HCT116 (cell line): ENCODE data around the gene COMMD9. TPM values are rescaled to one million over a fixed set of nuclear protein-coding genes. Genes with fewer than 3 reads are reported as not detected.
A peak's percentile ranks its signal among the peaks of the same experiment; 100 is the strongest.

Experiments
- ATAC-seq: fragments of 200-7000 bp; cut with Tn5 transposase; 2 replicates; pipeline ENCODE4 v1.9.1; 2020; ENCODE audit warnings: mild to moderate bottlenecking, moderate library complexity
- BruUV-seq: library from RNA; stranded (reverse); fragments of 400-500 nt; replicated peaks from 2 replicates; lab custom pipeline; 2021; lab: Mats Ljungman, UMichigan
- CTCF ChIA-PET: fragments of 300-600 bp; sonication (Branson Sonifier 250); formaldehyde crosslinking; loops from one replicate; lab custom pipeline; 2021; ENCODE audit warnings: antibody characterized with exemption; lab: Charles Lee
- POLR2A ChIA-PET: fragments of 300-600, 350-600 bp; sonication (Branson Sonifier 250); formaldehyde crosslinking; loops from one replicate; lab custom pipeline; 2021; ENCODE audit warnings: antibody characterized with exemption; lab: Charles Lee
- RAD21 ChIA-PET, 2 experiments: fragments of 300-600 bp; sonication (Branson Sonifier 250); formaldehyde crosslinking; loops; one replicate each; lab custom pipeline; 2023; ENCODE audit warnings: low total read pairs in 2 of 2; ENCODE audit not compliant: uncharacterized antibody in 2 of 2, unreplicated experiment in 2 of 2, low non-redundant PET in 1 of 2; lab: Charles Lee
- DNase-seq: peaks from one replicate; pipeline ENCODE4 v3.0.0-alpha.2; 2010; ENCODE audit warnings: low read depth, low spot score
- H2AFZ ChIP-seq: fragments of 200-600 bp; shearing (Covaris generic), sonication (generic); 2 replicates; pipeline ENCODE4 v1.6.1; 2017; ENCODE audit warnings: low read depth, mixed run types, mixed read lengths, antibody characterized with exemption, low read length; ENCODE audit not compliant: poor library complexity, severe bottlenecking
- H3K27ac ChIP-seq: 2 replicates; pipeline ENCODE4 v1.5.1; 2012; ENCODE audit warnings: low read depth, low read length
- H3K27me3 ChIP-seq: fragments of 200-600 bp; sonication (generic); 2 replicates; pipeline ENCODE4 v1.6.1; 2016; ENCODE audit warnings: mixed run types, low read length, mixed read lengths; ENCODE audit not compliant: insufficient read depth
- H3K36me3 ChIP-seq, 2 experiments: fragments of 200-500 bp in 1 of 2; fragments of 200-600 bp in 1 of 2; sonication (Bioruptor generic) in 1 of 2; sonication (generic) in 1 of 2; 2 replicates each; pipeline versions ENCODE4 v1.5.1 to v1.6.1; 2014 to 2016; ENCODE audit warnings: low read length in 2 of 2, inconsistent platforms in 1 of 2, mixed read lengths in 1 of 2, mixed run types in 1 of 2; ENCODE audit not compliant: insufficient read depth in 2 of 2, control insufficient read depth in 1 of 2
- H3K4me1 ChIP-seq, 2 experiments: fragments of 200-600 bp in 1 of 2; sonication (generic) in 1 of 2; 2 replicates each; pipeline versions ENCODE4 v1.5.1 to v1.6.1; 2012 to 2017; ENCODE audit warnings: low read length in 2 of 2, inconsistent platforms in 1 of 2, mild to moderate bottlenecking in 1 of 2, mixed read lengths in 1 of 2, mixed run types in 1 of 2, moderate library complexity in 1 of 2; ENCODE audit not compliant: insufficient read depth in 2 of 2, control insufficient read depth in 1 of 2
- H3K4me2 ChIP-seq: fragments of 200-600 bp; sonication (generic); 2 replicates; pipeline ENCODE4 v1.6.1; 2017; ENCODE audit warnings: mixed run types, low read length, mixed read lengths
- H3K4me3 ChIP-seq, 2 experiments: fragments of 200-600 bp in 1 of 2; sonication (generic) in 1 of 2; replicated peaks in 1 of 2; 2 replicates each; pipeline ENCODE4 v1.5.1; 2011 to 2016; ENCODE audit warnings: low read length in 2 of 2, control low read depth in 1 of 2, low read depth in 1 of 2, mild to moderate bottlenecking in 1 of 2, mixed read lengths in 1 of 2, mixed run types in 1 of 2
- H3K79me2 ChIP-seq: fragments of 200-600 bp; sonication (generic); 2 replicates; pipeline ENCODE4 v1.6.1; 2017; ENCODE audit warnings: mild to moderate bottlenecking, mixed run types, low read length, moderate library complexity, mixed read lengths; ENCODE audit not compliant: insufficient read depth
- H3K9ac ChIP-seq: fragments of 200-600 bp; sonication (generic); 2 replicates; pipeline ENCODE4 v1.6.1; 2016; ENCODE audit warnings: low read length, mixed read lengths
- H3K9me2 ChIP-seq: fragments of 200-600 bp; sonication (generic), shearing (Covaris generic); 2 replicates; pipeline ENCODE4 v1.6.1; 2017; ENCODE audit warnings: mixed run types, mild to moderate bottlenecking, moderate library complexity; ENCODE audit not compliant: insufficient read depth
- H3K9me3 ChIP-seq, 2 experiments: fragments of 200-500 bp in 1 of 2; fragments of 200-600 bp in 1 of 2; sonication (Bioruptor generic) in 1 of 2; sonication (generic) in 1 of 2; 2 replicates each; pipeline ENCODE4 v1.6.1; 2014 to 2017; ENCODE audit warnings: low read length in 2 of 2, mixed read lengths in 2 of 2, inconsistent platforms in 1 of 2, low read depth in 1 of 2, mild to moderate bottlenecking in 1 of 2, mixed run types in 1 of 2, moderate library complexity in 1 of 2; ENCODE audit not compliant: control insufficient read depth in 1 of 2, insufficient read depth in 1 of 2
- H4K20me1 ChIP-seq: fragments of 200-600 bp; sonication (generic), shearing (Covaris generic); 2 replicates; pipeline ENCODE4 v1.6.1; 2017; ENCODE audit warnings: mixed run types, mild to moderate bottlenecking, moderate library complexity; ENCODE audit not compliant: insufficient read depth
- CBX3 ChIP-seq: IDR thresholded peaks from 2 replicates; pipeline ENCODE4 v1.6.1; 2012; ENCODE audit warnings: low read depth
- CEBPB ChIP-seq: IDR thresholded peaks from 2 replicates; pipeline ENCODE4 v1.6.1; 2012; ENCODE audit warnings: low read depth
- CTCF ChIP-seq, 3 experiments: fragments of 200-600 bp in 1 of 3; sonication (generic) in 1 of 3; IDR thresholded peaks in 2 of 3; conservative IDR thresholded peaks in 1 of 3; 2 replicates each; pipeline ENCODE4 v1.5.1; 2012 to 2017; ENCODE audit warnings: low read depth in 2 of 3, low read length in 2 of 3, antibody characterized with exemption in 1 of 3, borderline replicate concordance in 1 of 3, control low read depth in 1 of 3, mild to moderate bottlenecking in 1 of 3, mixed read lengths in 1 of 3, mixed run types in 1 of 3, moderate library complexity in 1 of 3; ENCODE audit not compliant: insufficient read depth in 1 of 3
- EGR1 ChIP-seq: IDR thresholded peaks from 2 replicates; pipeline ENCODE4 v1.6.1; 2012; ENCODE audit warnings: low read depth
- ELF1 ChIP-seq: IDR thresholded peaks from 2 replicates; pipeline ENCODE4 v1.6.1; 2012; ENCODE audit warnings: low read depth, borderline replicate concordance
- EZH2phosphoT487 ChIP-seq: fragments of 200-600 bp; IDR thresholded peaks from 2 replicates; pipeline ENCODE4 v1.6.1; 2018; ENCODE audit warnings: antibody characterized with exemption, borderline replicate concordance
- JUND ChIP-seq: IDR thresholded peaks from 2 replicates; pipeline ENCODE4 v1.6.1; 2012
- RAD21 ChIP-seq: IDR thresholded peaks from 2 replicates; pipeline ENCODE4 v1.6.1; 2012; ENCODE audit warnings: low read depth, mild to moderate bottlenecking
- SIN3A ChIP-seq: IDR thresholded peaks from 2 replicates; pipeline ENCODE4 v1.6.1; 2012; ENCODE audit warnings: low read depth
- SRF ChIP-seq: IDR thresholded peaks from 2 replicates; pipeline ENCODE4 v1.6.1; 2012; ENCODE audit warnings: low read depth
- ZBTB33 ChIP-seq: IDR thresholded peaks from 2 replicates; pipeline ENCODE4 v1.6.1; 2011; ENCODE audit warnings: mild to moderate bottlenecking, low read length, moderate library complexity; ENCODE audit not compliant: insufficient replicate concordance; ENCODE audit errors: extremely low read depth
- ZFX ChIP-seq: fragments of 450-650 bp; IDR thresholded peaks from 2 replicates; pipeline ENCODE4 v1.6.1; 2017
- intact Hi-C: fragments of 100-400 bp; cut with micrococcal nuclease; formaldehyde crosslinking; loops from 2 replicates; pipeline ENCODE4 v1.10.0; 2022
- total RNA-seq: library from RNA; stranded (reverse); gene quantifications from one replicate; pipeline ENCODE4 v1.2.1, GENCODE V29; 2021; ENCODE audit not compliant: unreplicated experiment

The COMMD9 gene
- total RNA-seq, 1 experiment from 2014 or later = 33.3 TPM

GRCh38 chr11:36308577-36308976 is 19.4 kb upstream of the COMMD9 start (continued):
- TF ChIP-seq ZBTB33 (no peak), CBX3 (no peak), CEBPB (no peak), ZFX (no peak)
- TF ChIP-seq, all 23 proteins: peak for 0

- H3K9ac ChIP-seq = no peak overlapping the region
- H3K9me3 ChIP-seq = no peaks in the 10 kb centered on the region
- peaks cover 0 to 6% of the 10 kb centered on the region in 2 experiments; a peak in 1 of 4 replicates for H3K4me1 ChIP-seq
- H4K20me1 ChIP-seq = no peaks in the 10 kb centered on the region
- intact Hi-C loops = loop anchor here (1.0 kb wide), 2 partner anchors 171 to 185 kb away; no protein-coding TSS in a partner anchor
- no peak overlapping the region for H3K27ac ChIP-seq
- H3K79me2 ChIP-seq = no peaks in the 10 kb centered on the region
- RAD21 ChIA-PET = interaction anchor here in 1 of 2 experiments (1.1 kb wide), 1 partner anchor 172 kb away, joined by 3 read pairs; no protein-coding TSS in a partner anchor
- peak; percentile 27 for DNase-seq
- peak; percentile 67 for ATAC-seq
- no peaks in the 10 kb centered on the region for H3K9me2 ChIP-seq
- POLR2A ChIA-PET = no interaction called here
- CTCF ChIA-PET = interaction anchor here (0.8 to 1.1 kb wide), 3 partner anchors 10 to 186 kb away, joined by 3 to 22 read pairs (median 8); no protein-coding TSS in a partner anchor
- TF ChIP-seq JUND (no peak), SRF (0 out of 2 replicates have a peak, but pooled peaks have one; percentile 23), SIN3A (no peak), EGR1 (no peak), CTCF (IDR thresholded peaks at IDR 0.05 in 2 of 3, conservative IDR thresholded peaks at IDR 0.05 in 1 of 3; ENCODE audit: borderline replicate concordance in 1 of 3, insufficient read depth in 1 of 3, low read depth in 2 of 3, low read length in 2 of 3) (peak; percentile 50 to 61 (median 54); a peak in 4 of 6 replicates), CBX3 (no peak), ELF1 (no peak), RAD21 (peak; percentile 60), EZH2phosphoT487 (no peak)
- no peaks in the 10 kb centered on the region for H3K36me3 ChIP-seq
- H2AFZ ChIP-seq = no peak overlapping the region
- H3K27me3 ChIP-seq = peaks cover 9% of the 10 kb centered on the region; the same call in 1 of the 2 replicates
- no peak overlapping the region for H3K4me2 ChIP-seq
- H3K4me3 ChIP-seq = no peak overlapping the region
- BruUV-seq = no TSS peak
Measured at GRCh38 chr11:36306888-36307287, 17.7 kb upstream of the COMMD9 start.
